Stimulated activated CD8-positive, alpha-beta memory T cell treated with anti-CD3 and anti-CD28 coated beads, Interleukin-12 subunit alpha, Interleukin-12 subunit beta, amount 100 ng/mL, for 24 hours (primary cell): ENCODE data around the gene ABCE1.
"Not testable (repeated sequence)": the region's sequence is repeated elsewhere in the genome, so short reads cannot be mapped to it uniquely, and the experiment has no call there.

Source experiments
- DNase-seq: peaks from one replicate; pipeline ENCODE4 v3.0.0-alpha.2; 2020; ENCODE audit errors: extremely low read depth

ABCE1 gene

DNA sequence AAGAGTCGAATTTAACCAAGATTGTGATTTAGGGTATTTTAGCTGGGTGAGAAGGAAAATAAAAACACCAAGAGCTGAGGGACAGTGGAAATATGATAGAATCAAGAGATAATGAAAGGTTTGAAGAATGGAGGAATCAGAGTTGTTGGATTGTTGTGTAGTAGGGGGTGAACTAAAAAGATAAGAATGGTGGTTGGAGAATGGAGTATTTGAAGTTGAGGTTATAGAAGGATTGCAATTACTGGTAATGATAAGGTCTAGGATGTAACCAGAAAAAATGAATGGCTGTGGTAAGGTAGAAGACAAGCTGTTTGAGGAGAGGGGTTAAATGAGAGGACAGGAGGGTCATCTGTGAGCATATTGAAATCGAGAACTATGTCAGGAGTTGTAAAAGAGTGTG, 4.5 kb downstream of the ABCE1 start:
- DNase-seq, result no peak

DNA sequence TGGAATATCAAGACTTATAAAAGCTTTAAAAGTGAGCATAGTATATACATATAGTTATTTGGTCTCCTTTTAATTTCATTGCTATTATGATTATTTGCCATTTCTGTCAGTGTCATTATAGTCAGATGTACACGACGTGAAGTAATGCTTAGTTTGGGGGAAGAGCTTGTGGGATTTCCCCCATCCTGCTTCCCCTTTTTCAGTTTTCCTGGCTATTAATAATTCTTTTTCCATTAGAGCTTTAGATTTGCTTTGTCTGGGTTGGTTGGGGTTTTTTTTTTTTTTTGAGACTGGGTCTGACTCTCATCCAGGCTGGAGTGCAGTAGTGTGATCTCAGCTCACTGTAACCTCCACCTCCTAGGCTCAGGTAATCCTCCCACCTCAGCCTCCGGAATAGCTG, 5.4 kb downstream of the ABCE1 start:
- no peak for DNase-seq

- no peak for DNase-seq
Measured at GRCh38 chr4:145107126-145107525, 9.0 kb downstream of the ABCE1 start.

GRCh38 chr4:145108128-145108527, 10.0 kb downstream of the ABCE1 start:
- no peak for DNase-seq

DNA sequence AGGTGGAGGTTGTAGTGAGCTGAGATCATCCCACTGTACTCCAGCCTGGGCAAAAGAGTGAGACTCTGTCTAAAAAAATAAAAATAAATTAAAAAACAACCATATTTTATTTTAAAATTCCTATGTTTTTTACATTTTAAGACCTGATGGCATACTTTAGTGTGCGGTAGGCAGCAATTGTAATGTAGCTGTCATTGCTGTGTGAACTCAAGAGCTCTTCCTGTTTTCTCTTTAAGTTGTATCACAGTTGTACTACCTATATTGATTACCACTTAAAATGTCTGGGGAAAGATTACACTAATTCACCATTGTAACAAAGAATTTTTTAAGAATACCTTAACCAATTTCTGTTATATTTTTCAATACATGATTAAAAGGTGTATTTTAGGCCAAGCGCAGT, 27.3 kb downstream of the ABCE1 start:
- DNase-seq, result no peak

DNA sequence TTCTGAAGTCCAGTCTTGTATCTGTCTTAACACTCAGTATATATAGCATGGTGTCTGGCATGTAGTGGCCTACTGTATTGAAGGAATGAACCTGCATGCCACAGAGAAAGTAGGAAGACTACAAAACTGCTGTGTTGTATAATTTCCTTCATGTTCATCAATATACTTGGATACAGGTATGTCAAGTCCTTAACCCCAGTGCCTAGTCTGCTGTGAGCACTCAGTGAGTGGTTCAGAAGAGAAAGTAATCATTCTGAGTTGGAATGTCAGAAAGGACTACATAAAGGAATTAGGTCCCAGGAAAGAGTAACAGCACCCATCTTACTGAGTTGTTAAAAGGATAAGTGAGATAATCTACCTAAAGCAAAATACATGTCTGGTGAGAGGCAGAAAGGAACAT, 32.0 kb downstream of the ABCE1 start:
- DNase-seq, result no peak

- DNase-seq, result no peak
Measured at GRCh38 chr4:145130788-145131399, 32.8 kb downstream of the ABCE1 start.

- no peak for DNase-seq
Measured at GRCh38 chr4:145131848-145132247, 33.7 kb downstream of the ABCE1 start.

- no peak for DNase-seq
Measured at GRCh38 chr4:145132511-145133098, 34.5 kb downstream of the ABCE1 start.

DNA sequence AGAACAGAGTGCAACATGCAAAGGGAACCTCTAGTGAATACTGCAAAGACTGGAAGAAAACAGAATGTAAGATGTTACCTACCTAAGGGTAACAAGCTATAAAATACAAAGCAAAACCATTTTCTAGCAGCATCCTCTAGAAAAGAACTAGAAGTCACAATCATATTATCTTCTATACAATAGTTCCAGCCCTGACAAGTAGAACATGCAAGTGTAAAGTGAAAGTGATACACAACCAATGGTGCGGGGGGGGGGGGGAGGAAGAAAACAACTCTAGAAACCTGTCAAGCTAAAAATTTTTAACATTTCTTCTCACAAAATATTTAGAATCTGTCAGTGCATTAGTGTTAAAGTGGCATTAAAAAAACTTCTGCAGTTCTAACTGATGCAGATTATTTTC, 38.1 kb downstream of the ABCE1 start:
- not testable (repeated sequence) for DNase-seq

GRCh38 chr4:145148980-145149379, 50.9 kb downstream of the ABCE1 start:
- no peak for DNase-seq

DNA sequence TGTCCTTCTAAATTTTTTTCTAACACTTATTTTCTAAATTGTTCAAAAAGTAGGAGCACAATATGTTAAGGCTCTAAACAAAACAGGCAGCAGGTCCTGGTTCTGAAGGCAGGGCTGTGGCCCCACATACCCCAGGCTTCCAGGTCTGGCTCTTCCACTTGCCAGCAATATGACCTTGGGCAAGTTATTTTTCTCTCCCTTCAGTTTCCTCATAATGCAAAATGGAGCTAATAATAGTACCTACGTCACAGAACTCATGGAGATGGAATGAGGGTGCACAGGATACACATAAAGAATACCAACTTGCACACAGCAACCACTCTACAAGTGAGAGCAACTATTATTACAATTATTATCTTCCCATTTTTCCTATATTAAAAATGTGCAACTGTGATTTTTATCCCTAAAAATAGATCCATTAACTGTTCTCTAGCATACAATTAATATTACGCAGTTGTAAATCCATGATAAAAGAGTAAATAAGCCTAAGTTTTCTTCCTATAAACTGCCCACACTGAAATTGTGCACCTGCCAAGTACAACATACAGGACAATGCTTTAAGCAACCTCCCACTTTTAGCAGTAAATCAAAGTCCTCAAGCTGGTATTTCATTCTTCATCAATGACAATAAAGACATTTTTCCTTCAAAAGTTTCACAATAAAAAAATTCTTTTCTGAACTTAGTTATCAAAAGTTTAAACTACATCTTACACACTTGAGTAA, 55.2 kb downstream of the ABCE1 start:
- DNase-seq, result no peak

DNA sequence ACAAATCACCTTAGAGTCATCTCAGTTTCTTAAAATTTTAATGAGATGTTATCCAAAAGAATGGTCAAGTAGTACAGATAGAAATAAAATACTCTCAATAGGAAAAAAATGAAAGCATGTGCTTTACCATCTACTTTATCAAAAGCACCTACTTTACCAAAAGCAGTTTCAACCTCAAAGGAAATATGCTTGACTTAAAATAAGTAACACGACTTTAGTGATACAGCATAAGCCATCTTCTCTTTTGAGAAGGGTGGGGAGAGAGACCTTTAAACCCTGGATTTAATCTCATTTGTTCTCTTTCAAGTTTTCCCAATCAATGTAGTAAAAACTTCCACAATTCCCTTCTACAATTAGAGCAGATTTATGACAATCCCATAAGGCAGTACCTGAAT, 55.8 kb downstream of the ABCE1 start:
- DNase-seq, result no peak

DNA sequence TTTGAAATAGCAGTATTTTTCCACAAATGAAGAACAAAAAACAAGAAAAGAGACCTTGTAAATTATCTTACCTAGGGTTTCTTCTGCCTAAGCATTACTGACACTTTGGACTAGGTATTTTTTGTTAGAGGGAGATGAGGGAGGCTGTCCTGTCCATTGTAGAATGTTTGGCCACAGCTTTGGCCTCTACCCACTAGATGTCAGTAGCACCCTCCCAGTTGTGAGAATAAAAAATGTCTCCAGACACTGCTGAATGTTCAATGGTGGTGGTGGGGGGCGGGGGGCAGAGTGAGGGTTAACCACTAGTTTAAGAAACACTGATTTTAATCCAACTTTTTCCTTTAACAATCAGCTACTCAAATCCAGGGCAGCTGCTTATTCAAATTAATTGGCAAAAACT, 56.5 kb downstream of the ABCE1 start:
- no peak for DNase-seq

DNA sequence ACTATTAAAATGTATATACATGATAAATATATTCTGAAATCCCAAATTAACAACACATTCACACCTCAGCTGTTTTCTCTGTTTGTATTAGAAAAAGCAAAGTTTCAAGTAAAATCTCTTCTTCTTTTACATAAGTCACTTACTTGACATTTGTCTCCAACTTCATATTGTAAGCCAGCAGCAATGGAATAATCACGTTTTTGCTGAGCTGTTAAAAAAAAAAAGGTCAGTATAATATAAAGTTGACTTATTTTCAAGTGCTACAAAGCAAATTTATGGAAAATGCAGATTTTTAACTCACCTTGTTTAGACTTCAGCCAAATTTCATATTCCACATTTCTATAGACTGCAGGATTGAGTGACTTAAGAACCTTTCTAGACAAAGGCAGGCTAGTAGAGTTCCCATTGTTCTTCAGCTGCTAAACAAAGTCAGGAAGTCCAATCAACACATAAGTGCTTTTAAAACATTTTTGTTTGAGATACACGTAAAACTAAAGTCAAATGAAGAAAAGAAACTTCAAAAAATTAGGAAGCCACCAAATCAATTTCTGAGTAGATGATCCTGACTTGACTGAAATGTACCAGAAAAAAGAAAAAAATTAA, 57.3 kb downstream of the ABCE1 start:
- no peak for DNase-seq

GRCh38 chr4:145156986-145157385, 58.9 kb downstream of the ABCE1 start:
- DNase-seq, result no peak

GRCh38 chr4:145161549-145161948, 63.4 kb downstream of the ABCE1 start:
- DNase-seq, result no peak

DNA sequence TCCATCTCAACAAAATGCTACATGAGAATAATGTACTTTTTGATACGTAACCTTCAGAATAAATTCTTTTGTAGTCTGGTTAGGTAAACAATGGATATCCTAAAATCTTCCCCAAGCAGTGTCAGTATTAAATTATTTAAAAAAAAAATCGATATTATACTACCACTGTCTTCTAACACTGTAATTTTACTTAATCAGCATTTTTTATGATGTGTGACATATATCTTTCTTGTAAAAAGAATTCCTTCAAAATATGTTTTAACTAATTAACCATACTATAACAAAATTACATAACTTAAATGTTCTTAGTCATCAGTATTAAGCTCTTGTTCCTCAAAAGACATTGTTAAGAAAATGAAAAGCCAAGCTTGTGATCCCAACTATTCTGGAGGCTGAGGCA, 69.8 kb downstream of the ABCE1 start:
- DNase-seq, result no peak

- DNase-seq, result no peak
Measured at GRCh38 chr4:145168581-145169187, 70.6 kb downstream of the ABCE1 start.

- no peak for DNase-seq
Measured at GRCh38 chr4:145170223-145170622, 72.1 kb downstream of the ABCE1 start.

- no peak for DNase-seq
Measured at GRCh38 chr4:145171911-145172310, 73.8 kb downstream of the ABCE1 start.

GRCh38 chr4:145176641-145177432, 78.7 kb downstream of the ABCE1 start:
- no peak for DNase-seq
